Measurements from ENCODE around the gene CEP135.
A peak's percentile ranks its signal among the peaks of the same experiment; 100 is the strongest.
"Not testable (repeated sequence)": the region's sequence is repeated elsewhere in the genome, so short reads cannot be mapped to it uniquely, and the experiment has no call there.

CEP135 gene

DNA sequence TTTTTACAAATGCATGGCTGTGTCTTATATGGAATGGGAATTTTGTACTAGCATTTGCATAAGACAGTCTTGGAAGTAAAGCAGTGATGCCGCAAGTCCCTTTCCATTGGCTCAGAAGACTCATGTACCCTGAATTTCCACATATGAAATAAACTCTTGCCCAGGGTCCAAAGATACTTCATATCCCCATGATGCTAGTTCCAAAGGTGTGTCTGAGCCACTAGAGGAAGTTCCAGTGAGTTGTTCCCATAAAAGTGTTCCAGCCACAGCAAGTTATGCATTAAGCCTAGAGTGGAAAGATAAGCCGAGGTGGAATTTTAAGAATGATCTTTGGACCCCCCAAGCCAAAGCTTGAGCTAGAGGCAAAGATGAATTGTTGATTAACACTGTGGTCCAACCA is 9.3 kb upstream of the CEP135 start:
- no peak for DNase-seq

DNA sequence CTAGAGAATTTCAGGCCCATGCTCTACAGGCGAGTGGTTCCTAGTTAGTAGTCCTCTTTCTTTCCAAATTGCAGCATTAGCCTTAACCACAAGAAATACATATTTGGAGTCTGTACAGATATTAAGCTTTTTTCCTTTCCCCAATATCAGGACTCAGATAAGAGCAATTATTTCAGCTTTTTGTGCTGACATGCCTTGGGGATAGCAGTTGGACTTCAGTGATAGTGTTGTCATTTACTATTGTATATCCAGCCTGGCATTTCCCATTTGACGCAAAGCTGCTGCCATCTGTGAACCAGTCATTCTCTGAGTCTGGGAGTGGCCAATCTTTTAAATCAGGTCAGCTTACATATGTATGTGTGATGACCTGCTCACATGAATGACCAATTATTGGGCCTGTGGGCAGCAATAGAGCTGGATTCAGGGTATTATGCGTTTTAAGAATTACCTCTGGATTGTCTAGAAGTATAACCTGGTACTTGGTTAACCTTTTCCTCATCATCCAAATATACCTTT is 6.8 kb upstream of the CEP135 start:
- no peak for DNase-seq

DNA sequence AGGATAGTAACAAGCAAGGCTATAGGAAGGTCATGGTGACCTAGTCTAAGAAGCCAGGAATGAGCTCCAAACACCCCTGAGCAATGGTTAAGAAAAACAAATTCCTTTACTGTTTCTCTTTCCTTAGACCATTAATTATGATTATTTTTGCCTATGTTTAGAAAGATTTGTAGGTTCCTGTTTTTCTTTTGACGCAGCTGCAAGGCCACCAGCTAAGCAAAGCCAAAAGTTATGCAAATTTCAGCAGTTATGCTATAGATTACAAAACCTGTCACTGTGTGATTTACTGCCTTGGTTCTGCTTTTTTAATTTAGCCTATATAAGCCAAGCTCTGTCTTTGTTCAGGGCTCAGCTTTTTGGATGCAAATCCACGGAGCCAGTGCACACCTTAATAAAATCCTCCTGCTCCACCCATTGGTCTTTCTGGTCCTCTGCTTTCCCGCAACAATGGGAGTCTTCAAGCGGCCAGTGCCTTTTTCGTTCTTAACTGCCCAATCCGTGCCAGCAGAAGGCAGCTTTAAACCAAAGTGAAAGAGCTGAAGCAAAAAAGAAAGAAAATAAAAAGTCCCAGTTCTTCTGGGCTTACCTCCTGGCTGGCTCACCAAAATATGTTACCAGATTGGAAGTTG is 1.4 kb upstream of the CEP135 start:
- DNase-seq = peak; percentile 30

DNA sequence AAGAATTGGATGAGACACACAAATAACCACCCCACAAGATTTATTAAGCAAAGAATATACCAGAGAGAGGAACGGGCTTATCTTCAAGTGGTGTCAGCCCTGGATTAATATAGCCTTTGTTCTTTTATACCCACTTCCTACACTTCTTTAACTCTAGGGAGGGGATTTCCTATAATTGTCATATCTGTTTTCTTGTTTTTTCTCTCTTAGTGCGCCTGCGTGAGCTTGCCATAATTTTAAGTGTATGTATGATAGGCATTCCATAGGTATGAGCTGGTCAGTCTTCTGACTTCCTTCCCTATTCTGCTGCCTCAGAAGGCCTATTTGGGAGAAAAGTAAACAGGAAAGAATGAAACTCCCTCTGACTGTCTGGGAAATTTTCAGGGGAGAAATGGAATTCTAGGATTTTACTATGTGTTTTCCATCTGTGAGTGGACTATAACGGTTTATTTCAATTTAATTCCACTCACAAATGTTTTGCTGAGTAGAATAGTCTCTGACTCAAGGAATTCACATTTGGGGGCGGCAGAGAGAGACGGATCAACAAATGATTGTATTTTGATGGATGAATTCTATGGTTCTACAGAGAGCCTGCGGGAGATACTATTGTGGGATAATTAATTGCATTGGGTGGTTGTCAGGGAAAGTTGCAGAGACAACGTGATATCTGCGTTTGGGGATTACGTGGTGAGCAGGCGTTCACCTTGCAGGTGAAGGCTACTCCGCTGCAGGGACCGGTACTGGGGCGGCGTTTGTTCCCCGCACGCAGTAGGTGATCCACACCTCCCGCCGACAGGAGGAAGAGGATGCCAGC is 626 bp upstream of the CEP135 start:
- DNase-seq = peak; percentile 25

DNA sequence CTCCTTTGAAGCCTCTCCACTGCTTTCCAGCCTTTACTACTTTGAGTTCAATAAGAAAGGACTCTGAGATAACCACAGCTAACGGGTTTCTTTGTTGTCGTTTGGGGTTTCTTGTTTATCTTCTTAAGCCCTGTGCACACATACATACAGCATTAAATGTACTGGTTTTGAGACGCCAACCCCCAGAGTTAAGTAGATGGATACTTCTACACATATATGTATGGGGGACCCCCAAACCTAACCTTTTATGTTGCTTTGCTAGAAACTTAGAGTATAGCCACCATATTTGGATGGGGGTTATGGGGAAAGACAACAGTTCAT is 697 bp downstream of the CEP135 start:
- no peak for DNase-seq

DNA sequence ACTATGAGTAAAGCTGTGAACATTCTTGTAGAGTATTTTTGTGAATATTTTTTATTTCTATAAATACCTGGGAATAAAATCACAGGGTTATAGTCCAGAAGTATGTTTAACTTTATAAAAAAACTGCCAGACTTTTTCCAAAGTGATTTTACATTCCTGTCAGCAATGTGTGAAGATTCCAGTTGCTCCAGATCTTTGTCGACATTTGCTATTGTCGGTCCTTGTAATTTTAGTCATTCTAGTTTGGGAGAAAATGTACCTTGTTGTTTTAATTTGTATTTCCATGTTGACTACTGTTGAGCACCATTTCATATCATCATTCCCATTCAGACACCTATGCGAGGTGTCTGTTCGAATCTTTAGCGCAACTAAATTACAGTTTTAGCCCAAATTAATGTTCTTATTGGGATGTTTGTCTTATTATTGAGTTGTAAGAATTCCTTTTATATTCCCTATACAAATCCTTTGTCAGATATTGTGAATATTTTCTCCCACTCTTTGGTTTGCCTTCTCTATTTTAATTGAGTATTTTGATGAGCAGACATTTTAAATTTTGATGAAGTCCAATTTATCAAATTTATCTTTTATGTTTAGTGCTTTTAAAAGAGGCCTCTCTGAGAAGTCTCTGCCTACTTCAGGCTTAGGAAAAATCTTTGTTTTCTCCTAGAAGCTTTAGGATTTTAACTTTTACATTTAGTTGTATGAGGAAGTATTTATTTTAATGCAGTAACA is 2.6 kb downstream of the CEP135 start:
- no peak for DNase-seq

DNA sequence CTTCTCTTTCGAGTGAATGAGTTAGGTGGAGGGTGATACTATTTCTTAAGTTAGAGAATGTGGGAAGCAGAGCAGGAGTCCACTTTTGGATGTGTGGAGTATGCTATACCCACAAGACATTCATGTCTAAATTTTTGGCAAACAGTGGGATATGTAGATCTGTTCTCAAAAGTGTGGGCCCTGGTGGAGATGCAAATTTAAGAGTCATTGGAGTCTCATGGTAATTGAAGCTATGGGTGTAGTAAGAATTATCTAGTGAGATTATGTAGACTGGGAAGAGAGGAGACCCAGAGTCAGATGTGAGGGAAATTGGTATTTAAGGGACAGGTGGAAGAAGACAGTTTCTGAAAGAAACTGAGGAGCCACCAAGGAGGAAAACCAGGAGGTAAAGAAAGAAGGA is 7.0 kb downstream of the CEP135 start:
- no peak for DNase-seq

DNA sequence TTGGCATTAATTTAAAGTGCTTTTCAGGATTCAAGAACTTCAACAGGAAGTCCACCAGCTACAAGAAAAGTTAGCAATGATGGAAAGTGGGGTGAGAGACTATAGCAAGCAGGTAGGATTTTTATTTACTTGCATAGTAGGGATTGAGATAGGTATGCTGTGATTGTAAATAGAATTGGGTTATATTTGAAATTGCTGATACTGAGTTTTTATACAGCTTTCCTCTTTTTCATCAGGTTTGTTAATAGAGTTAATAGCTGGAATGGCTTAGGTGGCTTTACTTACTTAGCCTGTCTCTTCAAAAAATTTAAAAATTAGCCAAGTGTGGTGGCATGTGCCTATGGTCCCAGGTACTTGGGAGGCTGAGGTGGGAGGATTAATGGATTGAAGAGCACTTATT is 10.9 kb downstream of the CEP135 start:
- no peak for DNase-seq

DNA sequence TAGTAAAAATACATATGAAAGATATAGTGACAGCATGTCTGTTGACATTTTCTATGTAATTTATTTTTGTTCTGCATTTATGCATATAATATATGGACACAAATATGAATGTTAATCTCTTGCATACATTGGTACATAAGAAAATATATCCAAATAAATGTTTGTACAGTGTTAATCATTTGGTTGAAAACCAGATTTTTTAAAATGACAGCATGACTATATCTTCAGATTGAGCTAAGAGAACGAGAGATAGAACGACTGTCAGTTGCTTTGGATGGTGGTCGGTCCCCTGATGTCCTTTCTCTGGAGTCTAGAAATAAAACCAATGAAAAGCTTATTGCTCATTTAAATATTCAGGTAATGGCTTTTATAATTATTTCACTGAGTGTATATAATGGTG is 15.3 kb downstream of the CEP135 start:
- no peak for DNase-seq

DNA sequence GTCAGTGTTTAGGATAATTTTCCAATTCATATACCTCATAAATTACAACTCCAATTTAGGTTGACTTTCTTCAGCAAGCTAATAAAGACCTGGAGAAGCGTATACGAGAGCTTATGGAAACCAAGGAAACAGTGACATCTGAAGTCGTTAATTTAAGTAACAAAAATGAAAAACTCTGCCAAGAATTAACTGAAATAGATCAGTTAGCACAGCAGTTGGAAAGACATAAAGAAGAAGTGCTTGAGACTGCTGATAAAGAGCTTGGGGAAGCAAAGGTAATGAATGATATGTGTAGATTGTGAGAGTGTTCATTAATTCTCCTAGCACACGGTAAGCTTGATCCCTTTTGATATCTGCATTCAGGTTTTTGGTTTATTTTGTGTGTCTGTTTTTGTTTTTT is 16.8 kb downstream of the CEP135 start:
- no peak for DNase-seq

DNA sequence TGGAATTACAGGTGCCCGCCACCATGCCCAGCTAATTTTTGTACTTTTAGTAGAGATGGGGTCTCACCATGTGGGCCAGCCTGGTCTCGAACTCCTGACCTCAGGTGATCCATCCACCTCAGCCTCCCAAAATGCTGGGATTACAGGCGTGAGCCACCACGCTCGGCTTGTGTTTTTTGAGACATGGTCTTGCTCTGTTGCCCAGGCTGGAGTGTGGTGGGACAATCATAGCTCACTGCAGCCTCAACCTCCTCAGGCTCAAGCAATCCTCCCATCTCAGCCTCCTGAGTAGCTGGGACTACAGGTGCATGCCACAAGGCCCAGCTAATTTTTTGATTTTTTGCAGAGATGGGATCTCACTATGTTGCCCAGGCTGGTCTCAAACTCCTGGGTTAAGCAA is 17.6 kb downstream of the CEP135 start:
- DNase-seq = not testable (repeated sequence)

DNA sequence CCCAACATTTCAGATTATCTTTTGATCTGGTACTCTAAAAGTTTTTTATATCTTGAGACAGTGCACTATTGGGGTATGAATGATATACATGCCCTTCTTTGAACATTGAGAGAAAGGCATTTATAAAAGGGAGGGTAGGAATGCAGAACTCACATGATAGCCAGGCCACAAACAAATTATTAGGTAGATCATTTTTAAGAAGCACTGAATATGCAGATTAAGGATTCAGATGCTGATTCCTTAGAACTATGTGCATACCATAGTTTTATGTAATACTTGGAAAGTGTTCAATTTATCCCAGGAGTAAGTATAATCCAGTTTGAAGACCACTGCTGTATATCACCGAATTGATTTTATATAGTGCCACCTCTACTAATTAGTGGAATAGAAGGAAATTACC is 18.6 kb downstream of the CEP135 start:
- DNase-seq = no peak

DNA sequence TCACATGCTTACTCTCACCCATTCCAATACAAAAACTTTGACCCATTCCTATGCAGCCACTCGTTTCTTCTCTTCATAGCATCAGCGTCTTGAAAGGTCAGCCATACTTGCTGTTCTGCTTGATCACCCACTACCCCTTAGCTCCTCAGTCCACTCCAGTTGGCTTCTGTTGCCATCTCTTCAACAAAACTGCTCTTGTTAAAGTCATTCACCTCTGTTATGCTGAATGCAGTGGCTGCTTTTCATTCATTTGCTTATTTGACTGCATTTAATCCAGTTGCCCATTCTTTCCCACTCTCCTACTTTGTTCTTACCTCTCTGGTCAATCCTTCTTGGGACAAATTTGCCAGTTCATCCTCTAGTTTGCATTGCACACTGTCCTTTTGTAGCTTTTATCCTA is 24.9 kb downstream of the CEP135 start:
- DNase-seq = no peak

DNA sequence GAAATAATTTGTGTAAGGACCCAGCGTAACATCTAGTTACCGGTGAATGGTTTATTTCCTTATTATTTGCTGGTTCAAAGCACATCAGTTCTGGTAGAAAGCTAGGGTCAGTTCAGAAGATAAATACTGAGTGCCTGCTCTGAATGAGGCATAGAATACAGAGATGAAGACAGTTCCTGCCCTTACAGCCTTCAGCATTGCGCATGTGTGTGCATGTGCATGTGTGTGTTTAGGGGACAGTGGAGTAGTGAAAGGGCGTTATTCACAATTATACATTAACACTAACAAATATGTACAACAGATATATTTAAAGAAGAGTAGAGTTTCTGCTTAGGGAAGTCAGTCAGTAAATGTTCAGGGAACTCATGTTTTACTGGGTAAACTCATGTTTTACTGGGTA is 29.1 kb downstream of the CEP135 start:
- DNase-seq = no peak

DNA sequence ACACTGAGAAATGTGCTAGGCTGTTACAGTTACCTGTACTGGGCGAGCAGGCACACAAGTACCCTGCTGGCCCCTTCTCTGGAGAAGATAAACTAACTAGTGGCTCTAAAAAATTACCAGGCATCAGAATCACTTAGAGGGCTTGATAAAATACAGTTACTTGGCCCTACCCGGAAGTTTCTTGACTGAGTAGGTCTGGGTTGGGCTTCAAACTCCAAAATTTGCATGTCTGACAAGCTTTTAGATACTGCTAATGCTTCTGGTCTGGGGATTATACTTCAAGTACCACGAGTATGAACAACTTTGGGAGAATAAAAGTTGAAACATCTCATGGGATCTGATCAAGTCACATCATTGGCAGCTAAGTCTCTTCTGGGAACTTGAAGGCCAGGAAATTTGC is 30.8 kb downstream of the CEP135 start:
- no peak for DNase-seq

DNA sequence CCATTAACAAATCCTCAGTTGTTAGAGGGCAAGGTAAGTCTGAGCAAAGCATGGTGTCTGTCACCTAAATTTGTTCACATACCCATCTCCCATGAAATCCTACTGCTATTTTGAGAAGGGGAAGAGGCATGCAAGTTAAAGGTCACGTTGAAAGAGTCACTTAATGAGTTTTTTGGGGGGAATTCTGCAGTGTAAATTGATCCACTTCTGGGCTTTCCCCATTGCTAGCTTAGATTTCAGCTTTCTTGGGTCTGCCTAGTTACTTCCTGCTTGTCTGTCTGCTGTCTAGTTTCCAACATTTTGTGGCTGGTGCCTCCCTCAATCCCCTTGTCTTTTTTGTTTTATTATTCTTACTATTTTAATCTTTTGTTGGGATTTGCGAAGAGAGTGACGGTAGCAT is 32.0 kb downstream of the CEP135 start:
- DNase-seq = no peak

DNA sequence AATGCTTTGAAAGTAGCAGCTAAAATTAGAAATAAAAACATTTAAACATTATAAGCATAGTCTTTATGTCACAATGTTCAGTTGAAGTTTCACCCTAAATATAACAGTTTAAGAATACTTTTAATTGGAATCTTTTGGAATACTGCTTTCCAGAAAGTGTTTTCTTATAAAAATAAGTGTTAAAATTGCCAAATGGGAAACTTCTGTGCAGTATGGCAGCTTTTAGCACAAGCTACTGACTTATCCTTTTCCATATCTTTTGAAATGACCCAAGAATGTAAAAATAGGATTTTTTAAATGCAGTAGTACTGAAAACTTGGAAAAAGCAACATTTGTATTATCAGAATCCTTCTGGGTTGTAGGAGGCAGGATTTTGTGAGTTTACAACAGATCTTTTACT is 34.2 kb downstream of the CEP135 start:
- no peak for DNase-seq

DNA sequence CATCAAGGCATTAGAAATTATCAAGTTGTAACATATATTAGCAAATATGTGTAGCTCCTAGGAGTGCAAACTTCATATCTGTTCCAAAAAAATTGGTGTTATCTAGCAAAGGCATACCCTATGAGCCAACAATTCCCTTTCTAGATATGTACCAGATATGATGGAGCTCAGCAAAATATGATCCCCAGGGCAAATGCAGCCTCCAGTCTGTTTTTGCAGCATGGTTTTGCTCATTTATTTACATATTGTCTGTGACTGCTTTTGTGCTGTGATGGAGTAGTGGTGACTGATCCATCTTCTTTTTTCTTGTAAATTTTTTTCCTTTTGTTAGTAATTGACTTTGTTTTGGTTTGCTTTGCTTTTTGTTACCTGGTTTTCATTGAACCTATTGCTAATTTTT is 41.0 kb downstream of the CEP135 start:
- no peak for DNase-seq

DNA sequence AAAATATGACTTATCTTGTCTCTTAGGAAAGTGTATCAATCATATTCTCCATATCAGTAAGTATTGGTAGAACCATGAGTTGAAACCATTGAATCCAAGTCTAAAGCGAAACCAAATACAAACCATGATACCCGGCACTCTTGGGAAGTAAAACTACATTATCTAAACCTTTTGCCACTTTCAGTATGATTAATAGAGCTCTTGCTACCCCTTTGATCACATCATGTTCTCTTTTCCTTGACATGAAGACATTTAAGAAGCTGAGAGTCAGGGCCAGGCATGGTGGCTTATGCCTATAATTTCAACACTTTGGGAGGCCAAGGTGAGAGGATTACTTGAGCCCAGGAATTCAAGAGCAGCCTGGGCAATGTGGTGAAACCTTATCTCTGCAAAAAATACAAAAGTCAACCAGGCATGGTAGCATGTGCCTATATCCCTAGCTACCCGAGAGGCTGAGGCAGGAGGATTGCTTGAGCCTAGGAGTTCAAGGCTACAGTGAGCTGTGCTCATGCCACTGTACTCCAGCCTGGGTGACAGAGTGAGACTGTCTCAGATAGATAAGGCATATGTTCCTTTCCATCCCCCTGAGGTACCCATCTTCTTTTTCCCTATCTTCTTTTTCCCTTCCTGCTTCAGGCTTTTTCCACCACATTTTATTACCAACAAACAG is 45.4 kb downstream of the CEP135 start:
- DNase-seq = no peak

DNA sequence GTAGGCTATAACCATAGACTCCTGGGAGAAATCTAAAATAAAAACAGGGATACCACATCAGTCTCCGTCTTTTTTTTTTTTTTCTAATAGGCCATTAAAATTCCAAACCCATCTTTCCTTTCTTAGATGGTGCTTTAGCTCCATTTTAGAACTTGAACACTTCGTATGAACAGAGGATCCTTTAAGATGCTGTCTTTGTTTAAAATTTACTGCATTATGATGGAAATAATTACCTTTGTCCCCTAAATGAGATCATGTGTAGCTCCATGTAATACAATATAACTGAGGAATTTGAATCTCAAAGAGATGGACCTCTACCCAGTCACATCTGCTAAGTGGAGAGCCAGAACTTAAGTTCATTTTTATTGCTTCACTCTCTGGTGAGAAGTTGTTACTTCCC is 47.9 kb downstream of the CEP135 start:
- no peak for DNase-seq

DNA sequence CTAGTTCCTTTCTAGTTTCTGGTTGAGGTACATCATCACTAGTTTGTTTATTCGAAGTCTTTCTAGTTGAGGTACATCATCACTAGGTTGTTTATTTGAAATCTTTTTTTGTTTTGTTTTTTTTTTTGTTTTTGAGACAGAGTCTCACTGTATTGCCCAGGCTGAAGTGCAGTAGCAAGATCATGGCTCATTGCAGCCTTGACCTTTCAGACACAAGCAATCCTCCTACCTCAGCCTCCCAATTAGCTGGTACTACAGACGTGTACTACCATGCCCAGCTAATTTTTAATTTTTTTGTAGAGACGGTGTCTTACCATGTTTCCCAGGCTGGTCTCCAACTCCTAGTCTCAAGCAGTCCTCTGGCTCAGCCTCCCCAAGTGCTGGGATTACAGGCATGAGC is 54.9 kb downstream of the CEP135 start:
- no peak for DNase-seq

DNA sequence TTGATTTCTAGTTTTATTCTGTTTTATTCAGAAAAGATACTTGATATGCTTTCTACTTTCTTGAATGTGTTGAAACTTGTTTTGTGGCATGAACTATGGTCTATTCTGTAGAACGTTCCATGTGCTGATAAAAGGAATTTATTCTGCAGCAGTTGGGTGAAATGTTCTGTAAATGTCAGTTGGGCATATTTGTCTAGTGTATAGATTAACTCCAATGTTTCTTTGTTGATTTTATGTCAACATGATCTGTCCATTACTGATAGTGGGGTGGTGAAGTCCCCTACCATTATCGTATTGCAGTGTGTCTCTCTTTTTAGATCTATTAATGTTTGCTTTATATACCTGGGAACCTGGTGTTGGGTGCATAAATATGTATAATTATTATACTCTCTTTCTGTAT is 55.5 kb downstream of the CEP135 start:
- no peak for DNase-seq

DNA sequence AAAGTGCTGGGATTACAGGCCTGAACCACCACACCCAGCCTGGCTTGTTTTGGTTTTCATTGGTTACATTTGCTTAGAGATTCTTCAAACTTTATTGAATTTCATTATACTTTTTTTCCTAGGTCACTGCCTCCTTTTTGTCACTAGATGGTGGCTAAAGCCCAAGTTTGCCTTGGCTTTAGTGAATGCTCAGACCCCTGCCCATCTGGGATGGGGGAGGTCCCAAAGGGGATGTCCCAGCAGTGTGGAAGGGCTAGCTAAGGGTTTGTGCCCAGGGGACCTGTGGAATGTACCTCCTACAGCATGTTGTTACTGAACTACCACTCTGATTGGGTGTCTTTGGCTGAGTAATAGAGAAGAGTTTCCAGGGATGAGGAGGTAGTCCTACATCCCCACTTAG is 58.4 kb downstream of the CEP135 start:
- DNase-seq = no peak

Data from right kidney (tissue), 1 donor.